ENCODE results near the gene WDR18.

DNA sequence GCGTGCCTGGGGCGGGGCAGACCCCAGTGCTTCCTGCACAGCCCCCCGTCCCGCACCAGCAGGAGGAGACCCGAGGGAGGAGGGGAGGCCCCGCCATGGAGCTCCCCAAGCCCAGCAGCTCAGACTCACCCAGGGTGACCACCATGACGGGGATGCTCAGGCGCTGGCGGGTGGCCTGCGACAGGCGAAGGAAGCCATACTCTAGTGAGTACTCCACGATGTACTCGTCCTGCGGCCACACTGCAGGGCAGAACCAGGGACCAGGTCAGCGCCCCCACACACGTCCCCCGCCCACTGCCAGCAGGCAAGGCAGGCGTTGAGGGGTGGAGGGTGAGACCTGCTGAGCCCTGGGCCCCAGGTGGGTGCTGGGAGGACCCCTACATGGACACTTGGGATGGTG is 28.2 kb downstream of the WDR18 start:
- TF ChIP-seq, protein P1, sequence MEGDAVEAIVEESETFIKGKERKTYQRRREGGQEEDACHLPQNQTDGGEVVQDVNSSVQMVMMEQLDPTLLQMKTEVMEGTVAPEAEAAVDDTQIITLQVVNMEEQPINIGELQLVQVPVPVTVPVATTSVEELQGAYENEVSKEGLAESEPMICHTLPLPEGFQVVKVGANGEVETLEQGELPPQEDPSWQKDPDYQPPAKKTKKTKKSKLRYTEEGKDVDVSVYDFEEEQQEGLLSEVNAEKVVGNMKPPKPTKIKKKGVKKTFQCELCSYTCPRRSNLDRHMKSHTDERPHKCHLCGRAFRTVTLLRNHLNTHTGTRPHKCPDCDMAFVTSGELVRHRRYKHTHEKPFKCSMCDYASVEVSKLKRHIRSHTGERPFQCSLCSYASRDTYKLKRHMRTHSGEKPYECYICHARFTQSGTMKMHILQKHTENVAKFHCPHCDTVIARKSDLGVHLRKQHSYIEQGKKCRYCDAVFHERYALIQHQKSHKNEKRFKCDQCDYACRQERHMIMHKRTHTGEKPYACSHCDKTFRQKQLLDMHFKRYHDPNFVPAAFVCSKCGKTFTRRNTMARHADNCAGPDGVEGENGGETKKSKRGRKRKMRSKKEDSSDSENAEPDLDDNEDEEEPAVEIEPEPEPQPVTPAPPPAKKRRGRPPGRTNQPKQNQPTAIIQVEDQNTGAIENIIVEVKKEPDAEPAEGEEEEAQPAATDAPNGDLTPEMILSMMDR (IDR thresholded peaks at IDR 0.05; ENCODE audit: insufficient read depth, low read length) = no peak
- no peak for TF ChIP-seq POLR2AphosphoS5 (IDR thresholded peaks at IDR 0.05; ENCODE audit: low read depth)

All from HL-60 (cell line).